Tibial nerve (tissue), 4 donors: ENCODE results near the gene CNTNAP5.

Experiments
- CTCF ChIP-seq, 5 experiments: fragments of 200-600 bp in 3 of 5; fragments of 450-650 bp in 2 of 5; sonication (generic) in 3 of 5; IDR thresholded peaks; one replicate each; pipeline ENCODE4 v1.5.1; 2016 to 2019; ENCODE audit warnings: antibody characterized with exemption in 5 of 5, mild to moderate bottlenecking in 3 of 5, moderate library complexity in 2 of 5
- EP300 ChIP-seq, 2 donors: sonication (generic); formaldehyde crosslinking; IDR thresholded peaks; one replicate each; pipeline ENCODE4 v1.6.1; 2017; ENCODE audit warnings: antibody characterized with exemption in 2 of 2, mild to moderate bottlenecking in 1 of 2
- POLR2A ChIP-seq, 2 donors: fragments of 450-650 bp; IDR thresholded peaks; one replicate each; pipeline ENCODE4 v1.6.1; 2017; ENCODE audit warnings: antibody characterized with exemption in 2 of 2, mild to moderate bottlenecking in 2 of 2, moderate library complexity in 2 of 2

GRCh38 chr2:124692707-124693106, 667.6 kb downstream of the CNTNAP5 start:
- no peak for TF ChIP-seq POLR2A (IDR thresholded peaks at IDR 0.05)
- peak in 1 of 5 experiments; percentile 3 for TF ChIP-seq CTCF (IDR thresholded peaks at IDR 0.05)
- no peak for TF ChIP-seq EP300 (IDR thresholded peaks at IDR 0.05)
